Measurements from ENCODE around the gene MRPS24.
"Not testable (repeated sequence)": the region's sequence is repeated elsewhere in the genome, so short reads cannot be mapped to it uniquely, and the experiment has no call there.

MRPS24 gene

GRCh38 chr7:43830917-43831316 lies 38.4 kb downstream of the MRPS24 start:
- DNase-seq: not testable (repeated sequence)

- no peak for DNase-seq
Observed at GRCh38 chr7:43825391-43825808, 43.9 kb downstream of the MRPS24 start.

DNA sequence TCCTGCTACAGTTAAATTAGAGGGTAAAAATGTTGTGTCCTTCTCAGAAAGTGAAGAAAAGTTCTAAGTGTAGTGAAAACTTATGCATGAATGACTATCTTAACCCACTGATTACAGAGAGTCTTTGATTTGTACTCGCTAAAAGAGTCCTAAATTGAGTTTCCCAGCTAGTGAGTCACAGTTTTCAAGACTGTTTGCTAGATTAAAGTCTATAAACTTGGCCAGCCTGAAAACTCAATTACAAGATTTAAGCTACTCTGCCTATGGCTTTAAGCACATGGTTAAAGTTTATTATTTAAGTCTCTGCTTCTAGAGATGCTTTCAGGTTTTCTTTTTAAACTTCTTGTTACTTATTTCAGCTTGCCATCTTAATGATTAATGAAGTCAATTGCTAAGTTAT lies 44.4 kb downstream of the MRPS24 start:
- no peak for DNase-seq

- not testable (repeated sequence) for DNase-seq
Observed at GRCh38 chr7:43824513-43824912, 44.8 kb downstream of the MRPS24 start.

- DNase-seq: no peak
Observed at GRCh38 chr7:43823941-43824340, 45.4 kb downstream of the MRPS24 start.

- not testable (repeated sequence) for DNase-seq
Observed at GRCh38 chr7:43823425-43823824, 45.9 kb downstream of the MRPS24 start.
